K562 (cell line): ENCODE results near the gene SLC1A3. TPM values are rescaled to one million over a fixed set of nuclear protein-coding genes. Genes with fewer than 3 reads are reported as not detected.
A peak's percentile ranks its signal among the peaks of the same experiment; 100 is the strongest.

Experiments
- ATAC-seq: fragments of 200-7000 bp; cut with Tn5 transposase; 3 replicates; pipeline ENCODE4 v1.9.1; 2020; ENCODE audit warnings: moderate library complexity
- BruUV-seq: library from RNA; stranded (reverse); fragments of 400-500 nt; replicated peaks from 2 replicates; lab custom pipeline; 2021; lab: Mats Ljungman, UMichigan
- CTCF ChIA-PET: fragments of 300-600 bp; formaldehyde crosslinking; extraction: SDS; loops from one replicate; lab custom pipeline; 2021; ENCODE audit warnings: low intra/inter-chr PET ratio; lab: Yijun Ruan, JAX
- POLR2A ChIA-PET: fragments of 300-600, 350-650 bp; sonication (Branson Sonifier 250); formaldehyde crosslinking; extraction: SDS; loops from one replicate; lab custom pipeline; 2021; ENCODE audit warnings: antibody characterized with exemption, inconsistent platforms; lab: Yijun Ruan, JAX
- DNase-seq, 4 experiments: peaks; one replicate each; pipeline versions ENCODE4 v3.0.0 to v3.0.0-alpha.2; 2011 to 2018; ENCODE audit warnings: low spot score in 3 of 4, mixed read lengths in 3 of 4; ENCODE audit errors: extremely low read depth in 1 of 4
- FAIRE-seq: peaks from 2 replicates; lab custom pipeline; 2011; peaks lifted over from hg19 to GRCh38; lab: Jason Lieb, UNC
- H2AFZ ChIP-seq: 2 replicates; pipeline ENCODE4 v1.6.0; 2011; ENCODE audit warnings: low read depth, low read length, control low read depth, inconsistent platforms
- H3K27ac ChIP-seq: fragments of 200-600 bp; 3 replicates; pipeline ENCODE4 v1.8.0; 2011; ENCODE audit warnings: low read depth, mild to moderate bottlenecking, control low read depth, inconsistent platforms, low read length, moderate library complexity, mixed read lengths; ENCODE audit errors: extremely low read depth
- H3K27me3 ChIP-seq, 2 experiments: fragments of 300-600 bp in 1 of 2; 2 replicates in 1 of 2; 3 replicates in 1 of 2; pipeline versions ENCODE4 v1.6.0 to v1.8.0; 2011; ENCODE audit warnings: inconsistent platforms in 2 of 2, low read length in 2 of 2, mild to moderate bottlenecking in 1 of 2, mixed read lengths in 1 of 2, moderate library complexity in 1 of 2; ENCODE audit not compliant: control insufficient read depth in 2 of 2, insufficient read depth in 2 of 2
- H3K36me3 ChIP-seq: fragments of 300-600 bp; 3 replicates; pipeline ENCODE4 v1.8.0; 2011; ENCODE audit warnings: mild to moderate bottlenecking, low read length, inconsistent platforms; ENCODE audit not compliant: control insufficient read depth, insufficient read depth
- H3K4me1 ChIP-seq, 2 experiments: fragments of 200-600 bp in 1 of 2; replicated peaks in 1 of 2; 2 replicates in 1 of 2; 3 replicates in 1 of 2; pipeline versions ENCODE4 v1.5.1 to v1.8.0; 2011; ENCODE audit warnings: inconsistent platforms in 2 of 2, low read length in 2 of 2, mild to moderate bottlenecking in 1 of 2, mixed read lengths in 1 of 2, moderate library complexity in 1 of 2; ENCODE audit not compliant: control insufficient read depth in 2 of 2, insufficient read depth in 2 of 2
- H3K4me2 ChIP-seq: 2 replicates; pipeline ENCODE4 v1.6.1; 2011; ENCODE audit warnings: low read length, control low read depth, inconsistent platforms, mixed read lengths; ENCODE audit not compliant: insufficient read depth
- H3K4me3 ChIP-seq: fragments of 200-600 bp; sonication (generic), shearing (Covaris generic); 2 replicates; pipeline ENCODE4 v1.5.1; 2016; ENCODE audit warnings: control low read depth, inconsistent platforms
- H3K79me2 ChIP-seq: fragments of 200-600 bp; 3 replicates; pipeline ENCODE4 v1.8.0; 2011; ENCODE audit warnings: low read length, inconsistent platforms; ENCODE audit not compliant: control insufficient read depth, insufficient read depth
- H3K9ac ChIP-seq, 2 experiments: 2 replicates each; pipeline versions ENCODE4 v1.6.0 to v1.6.1; 2011; ENCODE audit warnings: low read depth in 2 of 2, low read length in 2 of 2, control low read depth in 1 of 2, inconsistent platforms in 1 of 2, mild to moderate bottlenecking in 1 of 2, mixed read lengths in 1 of 2; ENCODE audit not compliant: insufficient read depth in 1 of 2
- H3K9me1 ChIP-seq: one replicate; pipeline ENCODE4 v1.6.0; 2011; ENCODE audit warnings: inconsistent platforms, mild to moderate bottlenecking, low read length, moderate library complexity; ENCODE audit not compliant: control insufficient read depth, insufficient read depth
- H3K9me3 ChIP-seq: replicated peaks from 2 replicates; pipeline ENCODE4 v1.5.1; 2011; ENCODE audit warnings: low read depth, low read length, inconsistent platforms; ENCODE audit not compliant: control insufficient read depth, insufficient read depth
- H4K20me1 ChIP-seq: replicated peaks from 2 replicates; pipeline ENCODE4 v1.6.1; 2011; ENCODE audit warnings: low read length, inconsistent platforms, mixed read lengths; ENCODE audit not compliant: control insufficient read depth, insufficient read depth
- CEBPB ChIP-seq: fragments of 450-650 bp; IDR thresholded peaks from 2 replicates; pipeline ENCODE4 v1.6.1; 2016; ENCODE audit warnings: missing genetic modification characterization, missing compliant biosample characterization
- CEBPG ChIP-seq, 3 experiments: fragments of 200-800 bp in 1 of 3; sonication (Bioruptor generic) in 1 of 3; sonication (generic) in 1 of 3; formaldehyde crosslinking in 1 of 3; IDR thresholded peaks in 2 of 3; conservative IDR thresholded peaks in 1 of 3; 2 replicates each; pipeline versions ENCODE4 v1.6.1 to v1.8.0; 2016 to 2022; ENCODE audit warnings: missing compliant biosample characterization in 2 of 3, missing genetic modification characterization in 2 of 3, mild to moderate bottlenecking in 1 of 3, missing genetic modification reagents in 1 of 3
- IRF9 ChIP-seq: fragments of 450-650 bp; IDR thresholded peaks from 2 replicates; pipeline ENCODE4 v1.6.1; 2016; ENCODE audit warnings: missing biosample characterization, missing genetic modification characterization
- KLF16 ChIP-seq: IDR thresholded peaks from 2 replicates; pipeline ENCODE4 v1.6.1; 2016; ENCODE audit warnings: antibody characterized with exemption
- MXD1 ChIP-seq: fragments of 250-450 bp; sonication (Bioruptor Pico); IDR thresholded peaks from 2 replicates; pipeline ENCODE4 v1.8.0; 2021; ENCODE audit warnings: borderline replicate concordance, mild to moderate bottlenecking, moderate library complexity; ENCODE audit not compliant: poor library complexity, severe bottlenecking
- SAFB ChIP-seq: fragments of 200-400 bp; formaldehyde crosslinking; IDR thresholded peaks from 2 replicates; pipeline ENCODE4 v1.6.1; 2017; ENCODE audit warnings: low read depth, low read length, borderline replicate concordance
- ZNF354B ChIP-seq: fragments of 250-450 bp; sonication (Bioruptor Pico); IDR thresholded peaks from 2 replicates; pipeline ENCODE4 v1.4.0; 2020
- ZNF586 ChIP-seq: fragments of 450-650 bp; formaldehyde crosslinking; conservative IDR thresholded peaks from 2 replicates; pipeline ENCODE4 v1.4.0; 2020; ENCODE audit warnings: mild to moderate bottlenecking, moderate library complexity
- ZNF75A ChIP-seq: fragments of 450-650 bp; formaldehyde crosslinking; IDR thresholded peaks from 2 replicates; pipeline ENCODE4 v1.4.0; 2020; ENCODE audit warnings: mild to moderate bottlenecking
- WGBS: fragments of 100-300 bp; shearing (Covaris generic); methylation state at CpG from one replicate; pipeline ENCODE4 v1.1.6; 2016; ENCODE audit warnings: low coverage, mixed read lengths; ENCODE audit not compliant: insufficient coverage; ENCODE audit errors: missing lambda C conversion rate; 5-methylcytosine and 5-hydroxymethylcytosine counted together
- in situ Hi-C: fragments of 300-500 bp; cut with MboI; formaldehyde crosslinking; loops from 4 replicates; pipeline ENCODE4 v1.15.0; 2018; ENCODE audit warnings: inconsistent platforms, mixed read lengths
- intact Hi-C: fragments of 100-400 bp; cut with micrococcal nuclease; formaldehyde crosslinking; loops from 2 replicates; pipeline ENCODE4 v1.14.2; 2022
- polyA plus RNA-seq, 8 experiments: library from polyadenylated mRNA; depleted of rRNA in 4 of 8; stranded (reverse) in 5 of 8; unstranded in 3 of 8; fragments of >200 nt; fragmentation: Nextera tagmentation in 2 of 8; fragmentation: Illumina TruSeq in 1 of 8; extraction: Ambion mirVana in 2 of 8; extraction: Trizol in 1 of 8; gene quantifications; 2 replicates each; pipeline versions ENCODE4 v1.2.1 to v1.2.3, GENCODE V29; 2011 to 2014; ENCODE audit warnings: inconsistent platforms in 1 of 8, missing spikeins in 1 of 8
- total RNA-seq, 7 experiments: library from RNA; depleted of rRNA in 6 of 7; stranded (reverse); fragments of >200 nt in 6 of 7; fragmentation: Illumina TruSeq in 2 of 7; extraction: Trizol in 2 of 7; gene quantifications; 2 replicates each; pipeline versions ENCODE4 v1.2.1 to v1.2.3, GENCODE V29; 2011 to 2021; ENCODE audit warnings: low replicate concordance in 1 of 7

Gene SLC1A3
- total and polyA plus RNA-seq, 9 of the 15 experiments (the other 6 are each of a cell fraction or from before 2014, with no cell fraction given) = 0.13 TPM; not detected in 8

GRCh38 chr5:36656556-36656955, 50.1 kb downstream of the SLC1A3 start:
- H3K36me3 ChIP-seq = no peaks in the 10 kb centered on the region
- ATAC-seq (no peak), DNase-seq (no peak), FAIRE-seq (no peak)
- 0% methylated on average over 1 of the region's 1 CpG for WGBS
- H3K4me3 ChIP-seq = no peak overlapping the region
- H3K9me1 ChIP-seq = no peaks in the 10 kb centered on the region
- no peak overlapping the region for H3K9ac ChIP-seq
- CTCF ChIA-PET = no interaction called here
- in situ Hi-C loops (no loop called here), intact Hi-C loops (no loop called here)
- H3K4me1 ChIP-seq = no peaks in the 10 kb centered on the region
- peaks cover 7 to 8% of the 10 kb centered on the region in 2 experiments; a peak in 4 of 5 replicates for H3K27me3 ChIP-seq
- H3K4me2 ChIP-seq = no peak overlapping the region
- no peaks in the 10 kb centered on the region for H3K9me3 ChIP-seq
- H3K27ac ChIP-seq = no peak overlapping the region
- H4K20me1 ChIP-seq = no peaks in the 10 kb centered on the region
- TF ChIP-seq ZNF586 (CRISPR knock-in tag) = no peak
- TF ChIP-seq SAFB = no peak
- no peak for TF ChIP-seq ZNF75A (CRISPR knock-in tag)
- no peak for TF ChIP-seq ZNF354B (CRISPR knock-in tag)
- TF ChIP-seq KLF16 = no peak
- H2AFZ ChIP-seq = no peak overlapping the region
- POLR2A ChIA-PET = interaction anchor here (0.9 kb wide), 1 partner anchor 11 kb away, joined by 3 read pairs; no protein-coding TSS in a partner anchor
- no peaks in the 10 kb centered on the region for H3K79me2 ChIP-seq
- BruUV-seq = no TSS peak

- no peaks in the 10 kb centered on the region for H3K36me3 ChIP-seq
- H3K4me3 ChIP-seq = no peak overlapping the region
- intact Hi-C loops = no loop called here
- H3K9ac ChIP-seq = no peak overlapping the region
- no TSS peak for BruUV-seq
- in situ Hi-C loops = no loop called here
- DNase-seq = no peak
- no peaks in the 10 kb centered on the region for H3K9me1 ChIP-seq
- no peaks in the 10 kb centered on the region for H4K20me1 ChIP-seq
- ChIA-PET POLR2A (interaction anchor here (0.7 kb wide), 1 partner anchor 550 kb away, joined by 4 read pairs; no protein-coding TSS in a partner anchor), CTCF (no interaction called here)
- ATAC-seq = no peak
- no peak overlapping the region for H2AFZ ChIP-seq
- WGBS = 0% methylated on average over 5 of the region's 5 CpGs
- no peaks in the 10 kb centered on the region for H3K79me2 ChIP-seq
- peaks cover 13 to 14% of the 10 kb centered on the region in 2 experiments for H3K27me3 ChIP-seq
- no peak for FAIRE-seq
- no peaks in the 10 kb centered on the region for H3K4me1 ChIP-seq
- H3K4me2 ChIP-seq = no peak overlapping the region
- no peaks in the 10 kb centered on the region for H3K9me3 ChIP-seq
- H3K27ac ChIP-seq = no peak overlapping the region
- TF ChIP-seq MXD1 (CRISPR knock-in tag) = no peak
- TF ChIP-seq CEBPB = peak; percentile 97
- TF ChIP-seq CEBPG (CRISPR knock-in tag; IDR thresholded peaks at IDR 0.05) = peak; percentile 46
- TF ChIP-seq CEBPG (tag; conservative IDR thresholded peaks at IDR 0.05 in 1 of 2, IDR thresholded peaks at IDR 0.05 in 1 of 2) = peak; percentile 88 to 98
- TF ChIP-seq IRF9 (tag) = peak; percentile 44; the same call in 1 of the 2 replicates
Observed at GRCh38 chr5:36657563-36657995, 51.2 kb downstream of the SLC1A3 start.
